Muscle layer of duodenum (tissue), 2 donors: ENCODE measurements around the gene HRAS.

Experiments
- H3K27ac ChIP-seq: one replicate; pipeline ENCODE4 v1.7.0; 2013; ENCODE audit warnings: mild to moderate bottlenecking, low read length
- H3K27me3 ChIP-seq: one replicate; pipeline ENCODE4 v1.7.0; 2013; ENCODE audit warnings: low read depth, mild to moderate bottlenecking, control low read depth, low read length
- H3K36me3 ChIP-seq, 2 donors: one replicate each; pipeline ENCODE4 v1.7.0; 2013; ENCODE audit warnings: low read length in 2 of 2, control low read depth in 1 of 2, mild to moderate bottlenecking in 1 of 2; ENCODE audit not compliant: insufficient read depth in 2 of 2, control insufficient read depth in 1 of 2
- H3K4me1 ChIP-seq, 2 donors: one replicate each; pipeline ENCODE4 v1.7.0; 2013; ENCODE audit warnings: low read length in 2 of 2, mild to moderate bottlenecking in 2 of 2, control low read depth in 1 of 2, moderate library complexity in 1 of 2; ENCODE audit not compliant: insufficient read depth in 2 of 2, control insufficient read depth in 1 of 2
- H3K4me3 ChIP-seq, 2 donors: one replicate each; pipeline ENCODE4 v1.7.0; 2013; ENCODE audit warnings: low read length in 2 of 2, low read depth in 1 of 2, mild to moderate bottlenecking in 1 of 2
- H3K9me3 ChIP-seq, 2 donors: one replicate each; pipeline ENCODE4 v1.7.0; 2013; ENCODE audit warnings: low read length in 2 of 2, control low read depth in 1 of 2, mild to moderate bottlenecking in 1 of 2; ENCODE audit not compliant: control insufficient read depth in 1 of 2
- donor health status: healthy.

HRAS gene

DNA sequence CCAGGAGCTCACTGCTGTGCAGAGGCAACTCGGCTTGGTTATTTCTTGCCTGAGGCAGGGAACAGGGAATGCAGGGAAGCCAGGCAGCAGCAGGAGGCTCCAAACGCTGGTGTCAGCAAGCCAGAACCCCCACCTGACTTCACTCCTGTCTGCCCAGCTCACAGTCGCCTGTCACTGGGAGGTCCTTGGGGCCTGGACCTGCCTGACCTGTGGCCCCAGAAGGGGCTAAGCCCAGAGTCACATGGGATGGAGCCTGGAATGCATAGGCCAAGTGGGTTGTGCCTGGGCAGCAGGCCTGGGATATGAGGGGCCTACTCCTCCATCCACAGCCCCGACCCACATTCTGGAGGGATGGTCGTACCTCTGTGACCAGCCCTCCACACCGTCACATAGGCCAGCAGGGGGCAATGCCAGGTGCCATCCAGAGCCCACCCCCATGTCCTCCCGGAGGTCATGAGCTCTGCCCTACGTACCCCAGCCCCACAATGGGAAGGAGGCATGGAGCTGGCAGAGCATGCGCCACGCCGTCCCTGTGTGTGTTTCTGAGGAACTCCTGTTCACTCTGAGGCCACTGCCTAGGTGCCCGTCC, 30.6 kb upstream of the HRAS start:
- H3K27me3 ChIP-seq, result no peaks in the 10 kb centered on the region
- H3K9me3 ChIP-seq, result no peaks in the 10 kb centered on the region
- H3K27ac ChIP-seq, result no peak overlapping the region
- H3K36me3 ChIP-seq, result no peaks in the 10 kb centered on the region
- no peak overlapping the region for H3K4me3 ChIP-seq
- peaks cover 0 to 24% of the 10 kb centered on the region in 2 donors for H3K4me1 ChIP-seq

DNA sequence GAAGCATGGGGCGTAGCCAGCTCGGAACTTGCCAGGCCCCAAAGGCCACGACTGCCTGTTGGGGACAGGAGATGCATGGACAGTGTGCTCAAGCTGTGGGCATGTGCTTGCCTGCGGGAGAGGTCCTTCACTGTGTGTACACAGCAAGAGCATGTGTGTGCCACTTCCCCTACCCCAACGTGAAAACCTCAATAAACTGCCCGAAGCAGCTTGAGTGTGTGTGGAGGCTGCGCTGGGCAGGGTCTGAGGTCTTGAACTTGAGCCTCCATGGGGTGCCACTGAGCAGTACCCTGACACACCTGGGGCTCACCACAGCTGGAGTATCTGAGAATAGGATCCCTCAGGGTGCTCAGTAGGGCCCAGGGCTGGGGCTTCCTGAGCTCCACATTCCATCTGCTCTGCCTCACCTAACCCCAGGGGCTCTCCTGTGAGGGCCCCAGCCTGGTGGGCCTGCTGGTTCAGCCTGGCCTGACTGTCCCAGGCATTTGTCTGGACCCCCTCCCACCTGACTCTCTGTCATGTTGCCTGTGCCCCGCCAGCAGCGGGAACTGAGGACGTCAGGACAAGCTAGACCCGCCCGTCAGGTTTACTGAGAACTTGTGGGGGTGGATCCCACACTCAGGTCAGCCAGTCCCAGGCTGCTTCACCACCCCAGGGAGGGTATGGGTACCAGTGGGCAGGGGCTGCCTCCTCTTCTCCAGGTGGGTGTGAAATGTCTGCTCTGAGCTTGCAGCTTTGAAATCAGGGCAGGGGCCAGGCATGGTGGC, 28.6 kb upstream of the HRAS start:
- Histone ChIP-seq H3K9me3 (no peaks in the 10 kb centered on the region), H3K4me1 (peaks cover 0 to 26% of the 10 kb centered on the region in 2 donors), H3K27me3 (no peaks in the 10 kb centered on the region), H3K4me3 (no peak overlapping the region), H3K27ac (no peak overlapping the region), H3K36me3 (no peaks in the 10 kb centered on the region)

DNA sequence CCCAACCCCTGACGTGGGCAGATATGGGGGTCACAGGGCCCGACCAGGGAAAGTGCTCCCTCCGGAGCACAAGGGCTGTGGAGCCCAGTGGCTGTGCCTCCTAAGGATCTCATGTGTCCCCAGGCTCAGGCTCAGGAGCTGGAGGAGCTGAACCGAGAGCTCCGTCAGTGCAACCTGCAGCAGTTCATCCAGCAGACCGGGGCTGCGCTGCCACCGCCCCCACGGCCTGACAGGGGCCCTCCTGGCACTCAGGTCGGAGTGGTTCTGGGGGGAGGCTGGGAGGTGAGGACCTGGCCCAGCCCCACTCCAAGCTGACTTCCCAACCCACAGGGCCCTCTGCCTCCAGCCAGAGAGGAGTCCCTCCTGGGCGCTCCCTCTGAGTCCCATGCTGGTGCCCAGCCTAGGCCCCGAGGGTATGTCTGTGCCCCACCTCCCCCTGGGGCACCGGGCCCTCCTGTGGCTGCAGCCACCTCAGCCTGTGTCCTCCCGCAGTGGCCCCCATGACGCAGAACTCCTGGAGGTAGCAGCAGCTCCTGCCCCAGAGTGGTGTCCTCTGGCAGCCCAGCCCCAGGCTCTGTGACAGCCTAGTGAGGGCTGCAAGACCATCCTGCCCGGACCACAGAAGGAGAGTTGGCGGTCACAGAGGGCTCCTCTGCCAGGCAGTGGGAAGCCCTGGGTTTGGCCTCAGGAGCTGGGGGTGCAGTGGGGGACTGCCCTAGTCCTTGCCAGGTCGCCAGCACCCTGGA, 27.9 kb upstream of the HRAS start:
- no peak overlapping the region for H3K27ac ChIP-seq
- H3K4me1 ChIP-seq, result peaks cover 0 to 24% of the 10 kb centered on the region in 2 donors
- no peaks in the 10 kb centered on the region for H3K9me3 ChIP-seq
- H3K27me3 ChIP-seq, result no peaks in the 10 kb centered on the region
- no peak overlapping the region for H3K4me3 ChIP-seq
- H3K36me3 ChIP-seq, result no peaks in the 10 kb centered on the region

DNA sequence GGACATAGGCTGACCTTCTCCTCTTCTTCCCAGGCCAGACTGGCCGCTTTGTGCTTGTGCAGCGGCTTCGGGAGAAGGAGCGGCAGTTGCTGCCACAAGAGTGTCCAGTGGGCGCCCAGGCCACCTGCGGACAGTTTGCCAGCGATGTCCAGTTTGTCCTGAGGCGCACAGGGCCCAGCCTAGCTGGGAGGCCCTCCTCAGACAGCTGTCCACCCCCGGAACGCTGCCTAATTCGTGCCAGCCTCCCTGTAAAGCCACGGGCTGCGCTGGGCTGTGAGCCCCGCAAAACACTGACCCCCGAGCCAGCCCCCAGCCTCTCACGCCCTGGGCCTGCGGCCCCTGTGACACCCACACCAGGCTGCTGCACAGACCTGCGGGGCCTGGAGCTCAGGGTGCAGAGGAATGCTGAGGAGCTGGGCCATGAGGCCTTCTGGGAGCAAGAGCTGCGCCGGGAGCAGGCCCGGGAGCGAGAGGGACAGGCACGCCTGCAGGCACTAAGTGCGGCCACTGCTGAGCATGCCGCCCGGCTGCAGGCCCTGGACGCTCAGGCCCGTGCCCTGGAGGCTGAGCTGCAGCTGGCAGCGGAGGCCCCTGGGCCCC, 26.8 kb upstream of the HRAS start:
- H3K9me3 ChIP-seq, result no peaks in the 10 kb centered on the region
- peaks cover 3% of the 10 kb centered on the region for H3K27me3 ChIP-seq
- no peaks in the 10 kb centered on the region for H3K36me3 ChIP-seq
- no peak overlapping the region for H3K4me3 ChIP-seq
- H3K27ac ChIP-seq, result no peak overlapping the region
- H3K4me1 ChIP-seq, result peaks cover 0 to 18% of the 10 kb centered on the region in 2 donors

DNA sequence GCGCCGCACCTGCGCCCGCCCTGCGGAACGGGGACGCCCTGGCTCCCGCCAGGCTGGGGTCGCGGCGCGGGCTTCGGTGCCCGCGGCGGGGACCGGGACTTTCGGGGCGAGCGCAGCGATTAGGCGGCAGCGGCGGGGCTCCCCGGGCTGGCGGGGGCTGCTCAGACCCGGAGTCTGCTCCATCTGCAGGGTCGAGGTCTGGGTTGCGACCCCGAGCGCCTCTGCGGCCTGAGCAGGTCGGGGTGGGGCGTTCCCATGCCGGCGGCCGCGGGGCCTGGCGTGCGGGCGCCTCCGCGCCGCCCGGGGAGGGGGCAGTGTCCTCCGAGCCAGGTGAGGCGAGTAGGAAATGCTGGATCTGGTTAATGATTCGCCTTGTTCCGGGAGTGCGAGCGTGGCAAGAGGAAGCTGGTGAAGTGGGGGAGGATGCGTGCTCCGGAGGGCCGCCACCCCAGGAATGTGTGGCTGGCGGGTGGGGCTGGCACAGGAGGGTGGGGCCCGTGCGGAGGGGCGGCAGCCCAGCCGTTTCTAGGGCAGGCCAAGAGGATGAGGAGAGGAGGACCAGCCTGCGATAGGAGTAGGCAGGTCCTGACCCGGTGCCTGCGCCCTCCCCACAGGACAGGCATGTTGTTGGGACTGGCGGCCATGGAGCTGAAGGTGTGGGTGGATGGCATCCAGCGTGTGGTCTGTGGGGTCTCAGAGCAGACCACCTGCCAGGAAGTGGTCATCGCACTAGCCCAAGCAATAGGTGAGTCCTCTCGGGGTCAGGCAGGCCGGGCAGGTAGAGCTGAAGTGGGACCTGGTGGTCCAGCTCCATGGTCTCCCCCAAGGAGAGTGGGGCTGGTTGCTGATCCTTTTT, 26.0 kb upstream of the HRAS start:
- Histone ChIP-seq H3K36me3 (no peaks in the 10 kb centered on the region), H3K4me1 (peaks cover 0 to 20% of the 10 kb centered on the region in 2 donors), H3K9me3 (no peaks in the 10 kb centered on the region), H3K27me3 (peaks cover 6% of the 10 kb centered on the region), H3K27ac (no peak overlapping the region), H3K4me3 (peak overlapping the region; percentile 48 to 80)

DNA sequence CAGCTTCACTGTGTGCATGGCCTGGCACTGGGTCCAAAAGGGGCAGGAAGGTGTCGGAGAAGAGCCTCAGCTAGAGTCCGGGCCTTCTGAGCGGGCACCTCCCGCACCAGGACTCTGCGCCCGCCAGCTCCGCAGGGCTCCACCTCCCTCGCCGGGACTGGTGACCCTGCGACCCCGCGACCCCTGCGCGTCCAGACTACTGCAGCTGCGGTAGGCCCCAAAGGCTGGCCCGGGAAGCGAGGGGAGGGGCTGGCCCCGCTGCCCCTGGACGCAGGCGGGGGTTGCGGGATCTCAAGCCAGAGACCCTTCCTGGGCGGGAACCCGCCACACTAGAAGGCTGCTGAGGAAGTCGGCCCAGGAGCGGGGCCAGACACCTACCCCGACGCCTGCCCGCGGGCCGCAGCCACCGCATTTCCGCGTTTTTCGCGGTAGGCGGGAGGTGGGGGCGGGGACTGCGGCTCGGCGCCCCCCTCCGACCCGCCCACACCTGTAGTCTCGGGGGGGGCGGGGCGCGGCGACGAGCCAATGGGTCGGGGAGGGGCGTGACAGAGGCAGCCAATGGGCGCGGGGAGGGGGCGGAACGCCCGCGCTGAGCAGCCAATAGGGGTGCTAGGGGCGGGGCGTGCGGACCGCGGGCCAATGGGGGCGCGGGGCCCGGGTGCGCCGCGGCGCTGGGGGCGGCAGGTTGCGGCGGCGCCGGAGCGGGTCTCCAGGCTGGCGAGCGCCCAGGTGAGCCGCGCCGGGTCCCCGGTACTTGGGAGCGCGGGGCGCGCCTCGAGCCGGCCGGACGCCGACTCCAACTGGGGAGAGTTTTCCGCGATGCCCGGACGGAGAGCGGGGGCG, 25.1 kb upstream of the HRAS start, which contains the start of the genes LMNTD2 and RASSF7:
LMNTD2 (minus strand) TSS at position 434 of the 843 bp plus-strand sequence; CDS start at position 412, 22 bp downstream.
RASSF7 (plus strand) TSS at position 666 of the 843 bp plus-strand sequence. CDS start 799 bp downstream, outside the sequence.
- Histone ChIP-seq H3K27me3 (peaks cover 6% of the 10 kb centered on the region), H3K4me3 (peak within 1 kb of the TSS; percentile 48 to 80), H3K27ac (peak within 1 kb of the TSS; percentile 39), H3K36me3 (no peaks in the 10 kb centered on the region), H3K9me3 (no peaks in the 10 kb centered on the region), H3K4me1 (peaks cover 0 to 26% of the 10 kb centered on the region in 2 donors)

DNA sequence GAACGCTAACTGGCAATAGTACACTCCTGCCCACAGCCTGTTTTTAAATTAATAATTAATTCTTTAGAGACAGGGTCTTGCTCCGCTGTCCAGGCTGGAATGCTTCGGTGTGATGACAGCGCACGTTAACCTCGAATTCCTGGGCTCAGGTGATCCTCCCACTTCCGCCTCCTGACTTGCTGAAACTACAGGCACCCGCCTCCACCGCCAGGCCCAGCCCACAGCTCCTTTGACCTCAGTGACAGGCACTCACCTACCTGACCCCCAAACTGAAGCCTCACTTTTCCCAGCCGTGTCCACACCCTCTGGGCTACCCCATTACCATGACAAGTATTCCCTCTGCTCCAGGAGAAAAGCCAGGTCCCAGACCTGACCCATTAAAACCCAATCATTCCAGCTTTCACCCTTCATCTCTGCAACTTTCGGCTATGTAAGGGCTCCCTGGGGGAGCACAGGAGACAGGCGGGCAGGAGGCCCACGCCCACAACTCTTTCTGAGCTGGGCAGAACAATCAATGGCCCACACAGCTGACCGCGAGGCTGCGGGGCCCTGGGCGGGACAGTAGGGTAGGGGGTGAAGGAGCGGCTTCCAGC, 24.4 kb upstream of the HRAS start:
- H3K27me3 ChIP-seq, result peaks cover 6% of the 10 kb centered on the region
- no peaks in the 10 kb centered on the region for H3K36me3 ChIP-seq
- H3K9me3 ChIP-seq, result no peaks in the 10 kb centered on the region
- H3K4me3 ChIP-seq, result peak overlapping the region; percentile 33 to 80
- peaks cover 0 to 31% of the 10 kb centered on the region in 2 donors for H3K4me1 ChIP-seq
- H3K27ac ChIP-seq, result peak overlapping the region; percentile 39

DNA sequence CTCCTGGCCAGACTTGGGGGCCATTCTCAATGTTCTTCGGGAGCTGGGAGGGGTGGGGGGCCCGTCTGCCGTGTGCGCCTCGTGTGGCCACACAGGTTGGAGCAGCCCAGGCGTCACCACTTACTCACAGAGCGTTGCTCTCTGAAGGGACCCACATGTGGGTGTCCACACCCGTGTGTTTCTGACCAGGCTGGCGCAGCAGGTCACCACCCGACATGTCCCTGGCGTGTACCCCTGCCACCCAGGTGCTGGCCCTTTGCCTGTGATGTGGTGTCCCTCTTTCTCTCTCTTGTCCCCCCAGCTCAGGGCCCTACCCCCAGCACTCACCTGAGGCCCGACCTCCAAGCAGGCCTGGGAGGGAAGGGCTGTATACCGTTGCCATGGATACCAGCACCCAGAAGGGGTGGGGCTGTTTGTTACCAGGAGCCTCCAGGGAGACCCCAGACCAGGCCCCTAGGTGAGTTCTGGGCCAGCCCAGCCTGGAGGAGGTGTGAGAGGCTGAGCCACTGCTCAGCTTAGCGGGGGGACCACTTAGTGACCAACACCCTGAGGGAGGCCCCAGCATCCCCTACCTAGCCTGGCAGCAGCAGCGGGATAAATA, 23.7 kb upstream of the HRAS start:
- peaks cover 0 to 35% of the 10 kb centered on the region in 2 donors for H3K4me1 ChIP-seq
- H3K36me3 ChIP-seq, result no peaks in the 10 kb centered on the region
- no peak overlapping the region for H3K27ac ChIP-seq
- no peak overlapping the region for H3K4me3 ChIP-seq
- peaks cover 13% of the 10 kb centered on the region for H3K27me3 ChIP-seq
- H3K9me3 ChIP-seq, result no peaks in the 10 kb centered on the region

DNA sequence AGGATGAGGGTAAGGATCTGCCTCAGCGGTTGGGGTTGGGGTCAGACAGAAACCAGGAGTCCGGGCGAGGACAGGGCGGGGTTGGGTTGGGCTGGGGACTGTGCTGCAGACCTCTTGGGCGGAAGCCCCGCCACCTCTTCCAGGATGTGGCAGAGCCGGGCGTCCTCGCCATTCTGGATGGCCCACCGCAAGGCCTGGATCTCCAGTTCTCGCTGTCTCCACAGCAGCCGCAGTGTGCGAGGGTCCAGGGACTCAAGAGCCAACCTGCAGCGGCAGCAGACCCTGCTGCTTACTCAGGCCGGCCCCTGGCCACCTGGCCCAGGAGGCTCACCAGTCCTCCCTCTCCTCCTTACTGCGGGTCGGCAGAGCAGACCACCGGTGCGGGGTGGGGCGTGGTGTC, 23.1 kb upstream of the HRAS start:
- no peaks in the 10 kb centered on the region for H3K36me3 ChIP-seq
- peaks cover 0 to 35% of the 10 kb centered on the region in 2 donors for H3K4me1 ChIP-seq
- H3K4me3 ChIP-seq, result no peak overlapping the region
- H3K9me3 ChIP-seq, result no peaks in the 10 kb centered on the region
- no peak overlapping the region for H3K27ac ChIP-seq
- H3K27me3 ChIP-seq, result peaks cover 16% of the 10 kb centered on the region
